Adrenal gland (tissue), 5 donors: ENCODE data around the gene AKAP14.

ENCODE experiments used
- CTCF ChIP-seq, 6 experiments: fragments of 450-650 bp in 4 of 6; fragments of 200-600 bp in 2 of 6; sonication (generic) in 1 of 6; IDR thresholded peaks; 1 replicate in 5 of 6; 2 replicates in 1 of 6; pipeline versions ENCODE4 v1.5.1 to v1.8.0; 2016 to 2021; ENCODE audit warnings: antibody characterized with exemption in 6 of 6, mild to moderate bottlenecking in 2 of 6, moderate library complexity in 1 of 6
- POLR2A ChIP-seq, 2 donors: fragments of 450-650 bp; IDR thresholded peaks; one replicate each; pipeline ENCODE4 v1.6.1; 2017; ENCODE audit warnings: antibody characterized with exemption in 2 of 2, mild to moderate bottlenecking in 2 of 2, moderate library complexity in 1 of 2
- donor health status: DM: no; HTN: no; CAD: no.

DNA sequence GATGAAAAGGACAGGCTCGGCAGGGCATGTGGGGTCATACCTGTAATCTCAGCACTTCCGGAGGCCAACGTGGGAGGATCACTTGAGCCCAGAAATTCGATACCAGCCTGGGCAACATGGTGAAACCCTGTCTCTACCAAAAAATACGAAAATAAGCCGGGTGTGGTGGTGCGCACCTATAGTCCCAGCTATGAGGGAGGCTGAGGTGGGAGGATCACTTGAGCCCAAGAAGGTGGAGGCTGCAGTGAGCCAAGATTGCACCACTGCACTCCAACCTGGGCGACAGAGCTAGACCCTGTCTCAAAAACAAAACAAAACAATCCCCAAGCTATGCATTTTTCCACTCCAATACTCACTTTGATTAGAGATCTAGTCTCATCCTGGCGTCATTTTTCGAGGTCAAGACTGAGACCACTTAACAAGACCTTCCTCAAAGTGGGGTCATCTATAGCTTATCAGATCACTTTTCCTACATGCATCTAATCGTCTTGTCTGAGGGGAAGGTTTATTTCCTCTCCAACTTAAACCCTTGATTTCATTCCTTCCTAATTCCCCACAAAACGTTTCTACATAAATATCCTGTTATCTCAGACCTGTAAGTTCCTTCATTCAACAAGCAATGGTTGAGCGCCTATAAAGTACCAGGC lies 46.6 kb downstream of the AKAP14 start:
- TF ChIP-seq CTCF (IDR thresholded peaks at IDR 0.05): no peak
- TF ChIP-seq POLR2A (IDR thresholded peaks at IDR 0.05): no peak
